GM21515 (cell line): ENCODE measurements around the gene ZFAND6.
"Not testable (repeated sequence)": the region's sequence is repeated elsewhere in the genome, so short reads cannot be mapped to it uniquely, and the experiment has no call there.

Source experiments
- ATAC-seq: cut with Tn5 transposase; IDR thresholded peaks from one replicate; pipeline ENCODE4 v1.9.1; 2021; ENCODE audit not compliant: unreplicated experiment

Gene ZFAND6

DNA sequence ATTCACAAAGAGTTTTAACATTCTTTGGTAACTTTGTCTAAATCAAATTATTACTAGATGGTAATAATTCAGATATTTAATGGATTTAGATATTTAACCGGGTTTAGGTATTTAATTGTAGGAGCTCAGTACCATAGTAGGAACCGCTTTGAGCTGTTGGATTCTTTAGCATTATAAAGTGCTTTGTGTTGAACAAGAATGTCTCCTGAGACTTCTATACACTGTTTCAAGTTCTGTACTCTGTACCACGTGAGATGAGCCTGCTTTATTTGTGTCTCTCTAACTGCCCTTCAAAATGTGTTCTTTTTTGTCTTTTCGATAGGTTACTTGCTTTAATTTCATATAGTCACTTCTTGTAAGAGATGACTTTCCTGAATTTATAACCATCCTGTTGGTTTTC is 36.0 kb downstream of the ZFAND6 start:
- no peak for ATAC-seq

DNA sequence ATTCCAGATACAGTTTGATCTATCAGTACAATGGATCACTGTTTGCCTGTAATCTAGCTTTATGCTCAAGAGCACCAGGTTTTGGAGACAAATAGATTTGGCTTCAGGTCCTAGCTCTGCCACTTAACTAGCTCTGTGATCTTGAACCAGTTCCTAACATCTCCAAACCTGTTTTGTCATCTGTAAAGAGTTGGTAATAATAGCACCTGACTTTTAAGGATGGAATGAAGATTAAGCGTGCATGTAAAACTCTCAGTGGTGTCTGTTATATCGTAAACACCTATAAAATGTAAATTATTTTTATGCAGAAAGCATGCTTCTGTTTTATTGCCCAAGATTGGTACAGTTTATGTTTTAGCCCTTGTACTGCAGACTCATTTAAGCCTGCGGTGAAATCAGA is 36.5 kb downstream of the ZFAND6 start:
- no peak for ATAC-seq

DNA sequence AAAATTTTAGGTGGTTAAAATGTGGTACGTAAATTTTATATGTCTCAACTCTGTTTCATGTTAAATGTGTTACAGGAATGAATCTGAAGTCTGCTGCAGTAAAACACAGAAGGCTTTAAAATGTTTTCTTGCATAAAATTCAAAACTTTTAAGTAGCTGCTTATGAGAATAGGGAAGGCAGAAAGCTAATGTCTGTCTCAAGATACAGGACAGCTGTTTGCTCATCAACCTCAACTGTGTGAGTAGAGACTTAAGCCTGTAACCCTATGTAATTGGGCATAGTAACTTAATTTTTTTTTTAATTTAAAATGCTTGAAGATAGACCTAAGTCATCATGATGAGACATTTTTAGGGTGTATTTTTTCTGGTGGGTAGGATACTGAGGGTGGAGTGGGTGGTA is 38.9 kb downstream of the ZFAND6 start:
- no peak for ATAC-seq

DNA sequence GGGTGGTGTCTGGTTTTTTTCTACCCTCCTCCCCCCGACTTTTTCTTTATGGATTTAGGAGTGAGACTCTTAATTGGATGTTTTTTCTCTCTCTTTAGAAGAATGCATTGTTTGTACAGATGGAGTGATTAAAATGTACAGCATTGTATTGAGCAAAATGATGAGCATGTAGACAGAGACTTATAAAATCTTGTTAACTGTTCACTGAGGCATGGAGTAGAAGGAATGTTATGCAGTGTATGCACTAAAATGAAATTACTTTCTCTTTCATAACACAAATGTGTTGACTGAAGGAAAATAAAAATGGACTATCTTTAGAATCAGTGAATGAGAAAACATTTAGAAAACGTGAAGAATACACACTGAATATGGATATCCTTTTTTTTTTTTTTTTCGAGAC is 39.8 kb downstream of the ZFAND6 start:
- ATAC-seq: peak; percentile 45

DNA sequence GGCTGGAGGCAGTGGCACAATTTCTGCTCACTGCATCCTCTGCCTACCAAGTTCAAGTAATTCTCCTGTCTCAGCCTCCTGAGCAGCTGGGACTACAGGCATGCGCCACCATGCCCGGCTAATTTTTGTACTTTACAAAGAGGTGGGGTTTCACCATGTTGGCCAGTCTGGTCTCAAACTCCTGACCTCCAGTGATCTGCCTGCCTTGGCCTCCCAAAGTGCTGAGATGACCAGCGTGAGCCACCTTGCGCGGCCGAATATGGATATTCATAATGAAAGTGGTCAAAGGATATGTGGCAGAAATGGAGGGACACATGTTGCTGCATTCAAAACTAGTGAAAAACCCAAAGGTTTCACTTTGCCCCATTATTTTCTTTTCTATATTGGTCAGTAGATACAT is 40.2 kb downstream of the ZFAND6 start:
- peak; percentile 70 for ATAC-seq

DNA sequence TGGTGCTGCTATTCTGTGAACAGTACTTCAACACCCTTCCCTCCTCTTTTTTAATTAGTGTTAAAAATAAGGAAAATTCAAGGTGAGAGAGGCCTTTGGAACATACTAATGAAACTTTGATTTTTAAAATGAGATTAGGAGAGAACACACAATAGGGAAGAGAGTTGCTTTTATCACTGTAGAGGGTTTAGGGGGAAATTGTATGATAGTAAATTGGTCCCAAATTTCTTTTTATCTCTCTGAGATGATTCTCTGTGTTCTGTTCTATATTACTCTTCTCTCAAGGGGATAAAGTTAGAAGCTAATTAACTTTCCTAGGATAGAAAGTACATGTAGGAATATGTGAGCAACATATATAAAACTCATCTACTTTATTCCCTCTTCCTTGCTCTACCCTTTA is 40.8 kb downstream of the ZFAND6 start:
- ATAC-seq: no peak

DNA sequence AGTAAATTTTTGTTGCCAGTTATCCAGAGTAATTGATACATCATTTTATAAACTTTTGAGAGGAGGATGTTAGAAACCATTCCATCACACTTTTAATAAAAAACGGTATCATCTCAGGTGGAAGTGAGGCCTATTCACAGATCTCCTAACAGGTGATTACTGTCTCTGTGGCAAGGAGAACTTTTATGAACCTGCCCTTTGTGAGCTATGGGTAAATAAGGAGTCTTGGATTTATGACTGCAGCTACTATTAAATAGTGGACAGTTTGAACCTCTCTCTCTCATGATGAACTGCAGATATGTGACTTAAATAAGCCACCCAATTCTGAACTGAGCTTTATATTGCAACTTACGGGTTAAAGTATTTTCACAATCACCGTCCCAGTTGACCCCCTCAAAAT is 45.7 kb downstream of the ZFAND6 start:
- ATAC-seq: no peak

DNA sequence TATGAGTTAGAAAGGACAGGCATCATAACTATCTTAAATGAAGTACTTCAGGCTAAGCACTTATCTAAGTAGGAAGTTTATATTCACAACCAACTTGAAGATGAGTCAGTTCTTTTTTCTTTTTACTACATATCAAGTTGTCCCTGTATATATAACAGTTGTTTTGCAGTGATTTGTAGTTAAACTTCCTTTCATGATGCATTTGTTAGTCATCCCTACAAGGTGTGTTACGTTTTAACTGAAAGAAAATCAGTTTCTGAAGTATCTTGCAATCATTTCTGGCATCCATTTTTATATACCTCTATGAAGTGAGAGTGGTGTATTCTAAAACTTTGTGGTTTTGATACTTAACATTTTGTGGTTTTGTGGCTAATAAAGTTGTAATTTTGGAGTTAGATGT is 46.1 kb downstream of the ZFAND6 start:
- ATAC-seq: no peak

DNA sequence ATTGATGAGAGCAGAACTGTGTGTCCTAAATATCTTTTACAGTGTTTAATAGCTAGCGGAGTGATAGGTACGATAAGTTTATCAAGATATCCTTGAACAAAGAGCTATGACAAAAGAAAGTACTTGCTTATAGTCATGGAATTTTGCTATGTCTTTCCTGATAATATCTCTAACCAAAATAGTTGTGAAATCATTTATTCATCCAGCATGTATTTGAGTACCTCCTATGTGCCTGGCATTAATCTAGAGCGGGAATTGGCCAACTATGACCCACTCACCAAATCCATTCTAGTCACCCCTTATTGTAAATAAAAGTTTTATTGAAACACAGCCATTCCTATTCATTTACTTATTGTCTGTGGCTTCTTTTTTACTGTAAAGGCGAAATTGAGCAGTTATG is 46.6 kb downstream of the ZFAND6 start:
- no peak for ATAC-seq

DNA sequence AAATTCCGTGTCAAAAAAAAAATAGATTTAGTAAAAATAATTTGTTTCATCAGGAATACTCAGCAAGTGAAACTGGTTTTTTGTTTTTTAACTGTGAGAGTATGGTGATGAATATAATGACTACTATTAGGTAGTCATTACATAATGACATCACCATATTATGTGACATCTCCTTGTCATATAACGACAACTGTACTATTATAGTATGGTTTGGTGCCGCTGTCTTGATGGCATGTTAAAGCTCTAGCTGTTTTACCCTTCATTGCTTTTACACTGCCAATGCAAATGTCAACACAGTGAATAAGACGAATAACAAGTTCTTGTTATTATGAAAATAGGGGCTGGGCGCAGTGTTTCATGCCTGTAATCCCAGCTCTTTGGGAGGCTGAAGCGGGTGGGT is 47.7 kb downstream of the ZFAND6 start:
- no peak for ATAC-seq

DNA sequence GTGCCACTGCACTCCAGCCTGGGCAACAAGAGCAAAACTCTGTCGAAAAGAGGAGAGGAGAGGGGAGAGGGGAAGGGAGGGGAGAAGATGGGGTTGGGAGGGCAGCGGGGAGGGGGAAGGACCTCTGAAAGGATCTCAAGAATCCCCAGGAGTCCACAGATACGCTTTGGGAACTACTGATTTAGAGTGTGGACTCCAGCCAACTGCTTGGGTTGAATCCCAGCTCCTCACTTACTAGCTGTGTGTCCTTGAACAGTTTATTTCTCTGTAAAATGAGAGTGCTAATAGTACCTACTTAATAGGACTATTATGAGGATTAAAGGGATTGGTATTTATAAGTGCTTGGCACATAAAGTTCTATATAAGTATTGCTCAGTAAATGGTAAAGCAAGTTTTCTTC is 48.3 kb downstream of the ZFAND6 start:
- ATAC-seq: no peak

DNA sequence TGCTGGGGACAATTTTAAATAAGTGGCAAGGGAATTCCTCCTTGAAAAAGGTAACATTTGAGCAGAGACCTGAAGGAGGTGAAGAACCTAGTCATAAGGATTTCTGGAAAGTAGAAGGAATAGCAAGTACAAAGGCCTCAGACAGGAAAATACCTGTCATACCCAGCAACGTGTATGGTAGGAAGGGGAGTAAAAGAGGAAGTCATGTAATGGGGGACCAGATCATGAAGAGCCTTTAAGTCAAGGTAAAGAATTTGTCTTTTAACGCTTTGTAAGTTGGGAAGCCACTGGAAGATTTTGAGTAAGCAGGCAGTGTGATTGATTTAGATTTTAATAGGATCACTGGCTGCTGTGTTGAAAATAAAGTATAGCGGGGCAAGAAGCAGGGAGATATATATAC is 49.9 kb downstream of the ZFAND6 start:
- ATAC-seq: no peak

DNA sequence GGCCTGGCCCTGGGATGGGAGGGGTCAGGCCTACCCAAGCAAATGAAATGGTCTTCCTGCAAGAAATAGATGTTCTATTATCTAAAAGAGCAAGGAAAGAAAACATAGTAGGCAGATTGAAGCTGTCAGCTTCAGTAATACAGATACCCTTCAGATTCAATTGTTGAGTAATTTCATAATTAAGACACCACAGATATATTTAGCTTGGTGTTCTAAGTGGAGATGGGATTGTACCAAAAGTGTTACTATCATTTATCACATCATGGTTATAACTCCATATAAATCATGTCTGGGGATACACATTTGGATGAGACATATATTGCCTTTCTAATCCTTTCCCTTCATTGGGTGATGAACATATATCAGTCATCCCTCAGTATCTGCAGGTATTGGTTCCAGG is 51.4 kb downstream of the ZFAND6 start:
- ATAC-seq: no peak

DNA sequence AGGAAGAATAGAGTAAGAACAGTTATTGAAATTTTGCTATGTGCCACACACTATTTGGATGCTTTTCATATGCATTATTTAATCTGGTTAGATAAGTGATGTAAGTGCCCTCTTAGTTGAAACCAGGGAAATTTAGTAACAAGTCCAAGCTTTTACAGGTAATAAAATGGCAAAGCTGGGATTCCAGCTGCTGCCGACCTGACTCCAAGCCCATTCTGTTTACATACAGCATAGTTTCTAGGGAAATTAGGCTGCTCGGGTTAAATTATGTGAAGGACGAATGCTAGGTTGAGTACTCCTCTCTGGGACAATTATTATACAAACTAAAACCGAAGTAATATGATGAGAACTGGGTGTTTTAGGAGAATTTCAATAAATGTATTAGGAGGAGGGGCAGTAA is 54.6 kb downstream of the ZFAND6 start:
- ATAC-seq: no peak

DNA sequence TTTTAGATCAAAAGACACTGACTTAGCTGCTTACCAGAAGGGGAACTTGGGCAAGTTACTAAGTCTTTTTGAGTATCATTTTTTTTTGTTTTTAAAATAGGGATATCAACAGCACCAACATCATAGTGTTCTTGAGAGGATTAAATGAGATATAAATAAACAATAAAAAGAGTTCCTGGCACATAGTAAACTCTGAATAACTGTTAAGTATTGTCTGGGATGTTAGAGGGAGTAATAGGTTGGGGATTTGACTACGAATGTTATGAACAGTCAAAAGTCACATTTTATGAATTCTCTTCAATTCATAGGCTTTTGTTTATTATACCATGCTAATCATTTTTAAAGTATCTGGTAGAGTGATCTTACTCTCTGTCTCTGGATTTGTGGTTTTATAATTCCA is 55.5 kb downstream of the ZFAND6 start:
- ATAC-seq: no peak

DNA sequence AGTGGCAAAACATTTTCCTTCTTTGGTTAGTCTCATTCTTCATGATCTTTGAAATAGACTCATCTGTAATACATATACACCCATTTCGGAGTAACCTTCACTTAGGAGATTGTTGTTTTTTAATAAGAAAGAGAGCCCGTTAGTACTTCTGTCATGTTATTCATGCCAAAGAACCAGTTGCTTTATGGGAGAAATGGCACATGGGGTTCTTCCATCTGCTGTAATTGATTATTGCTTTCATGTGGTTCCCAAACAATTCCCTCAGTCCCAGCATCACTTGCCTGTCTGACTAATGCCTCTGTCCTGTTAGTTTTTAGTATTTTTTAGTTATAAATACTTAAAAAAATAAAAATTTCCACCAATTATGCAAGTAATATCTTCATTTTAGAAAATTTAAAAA is 59.5 kb downstream of the ZFAND6 start:
- ATAC-seq: no peak

DNA sequence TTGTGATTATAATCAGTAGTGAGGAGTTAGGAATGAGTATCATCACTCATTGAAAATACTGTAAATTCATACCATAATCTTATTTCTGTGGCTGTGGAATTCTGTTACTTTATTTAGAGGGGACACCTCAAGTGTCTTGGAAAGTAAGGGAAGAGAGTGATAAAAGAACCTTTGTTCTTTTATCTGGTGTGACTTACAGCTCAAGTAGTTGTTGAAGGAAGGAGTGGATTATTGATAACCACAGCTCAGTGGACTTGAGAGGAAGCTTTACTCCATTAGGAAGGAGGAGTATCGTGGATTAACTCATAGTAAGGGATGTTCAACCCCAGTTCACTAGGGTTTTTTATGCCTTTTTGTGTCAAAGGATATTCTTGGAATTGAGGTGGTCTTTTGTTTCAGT is 61.2 kb downstream of the ZFAND6 start:
- no peak for ATAC-seq

DNA sequence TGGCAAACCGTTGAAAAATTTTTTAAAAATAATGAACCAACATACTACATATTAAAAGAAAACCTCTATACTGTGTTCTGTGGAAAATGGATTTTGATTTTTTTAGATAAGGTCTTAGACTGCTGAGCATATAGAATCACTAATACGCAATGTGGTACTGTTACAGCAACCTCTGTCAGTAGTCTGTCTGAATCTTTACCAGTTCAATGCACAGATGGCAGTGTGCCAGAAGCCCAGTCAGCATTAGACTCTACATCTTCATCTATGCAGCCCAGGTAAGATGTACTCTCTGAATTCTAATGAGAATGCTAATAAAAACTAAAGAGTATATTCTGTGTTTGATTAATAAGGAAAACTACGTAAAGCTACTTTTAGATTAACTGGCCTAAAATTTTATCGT is 62.1 kb downstream of the ZFAND6 start:
- no peak for ATAC-seq

DNA sequence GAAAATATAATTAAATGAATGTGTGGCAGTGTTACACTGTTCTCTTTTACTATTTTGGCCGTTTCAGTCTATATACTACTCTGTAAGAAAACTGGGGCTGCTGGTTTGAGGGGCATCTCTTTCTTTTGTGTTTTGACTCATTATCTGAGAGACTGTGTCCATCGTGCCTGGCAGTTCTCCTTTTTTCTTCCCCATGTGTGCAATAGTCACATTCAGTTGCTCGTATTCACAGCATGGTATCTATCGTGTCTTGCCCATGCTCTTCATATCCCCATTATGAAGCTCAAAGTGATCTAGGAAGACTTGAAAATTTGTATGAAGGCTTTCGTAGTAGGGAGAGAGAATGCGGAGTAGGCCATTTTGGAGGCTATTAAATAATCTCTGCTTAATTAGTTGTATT is 63.6 kb downstream of the ZFAND6 start:
- ATAC-seq: no peak

DNA sequence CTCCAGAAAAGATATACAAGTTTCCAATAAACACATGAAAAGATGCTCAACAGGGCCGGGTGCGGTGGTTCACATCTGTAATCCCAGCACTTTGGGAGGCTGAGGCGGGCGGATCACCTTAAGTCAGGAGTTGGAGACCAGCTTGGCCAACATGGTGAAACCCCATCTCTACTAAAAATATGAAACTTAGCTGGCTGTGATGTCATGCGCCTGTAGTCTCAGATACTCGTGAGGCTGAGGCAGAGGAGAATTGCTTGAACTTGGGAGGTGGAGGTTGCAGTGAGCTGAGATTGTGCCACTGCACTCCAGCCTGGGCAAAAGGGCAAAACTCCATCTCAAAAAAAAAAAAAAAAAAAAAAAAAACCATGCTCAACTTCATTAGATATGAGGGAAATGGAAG is 67.8 kb downstream of the ZFAND6 start:
- ATAC-seq: not testable (repeated sequence)

DNA sequence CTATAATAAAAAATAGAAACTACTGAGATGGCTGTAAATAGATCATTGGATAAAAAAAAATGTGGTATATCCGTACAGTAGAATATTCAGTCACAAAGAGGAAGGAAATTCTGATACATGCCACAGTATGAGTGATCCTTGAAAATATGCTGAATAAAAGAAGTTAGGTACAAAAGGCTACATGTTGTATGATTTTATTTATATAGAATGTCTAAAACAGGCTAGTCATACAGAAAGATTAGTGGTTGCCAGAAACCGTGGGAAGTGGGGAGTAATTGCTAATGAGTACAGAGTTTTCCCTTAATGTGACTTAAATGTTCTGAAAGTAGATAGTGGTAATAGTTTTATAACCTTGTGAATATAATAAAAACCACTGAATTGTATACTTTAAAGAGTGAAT is 68.4 kb downstream of the ZFAND6 start:
- ATAC-seq: no peak

DNA sequence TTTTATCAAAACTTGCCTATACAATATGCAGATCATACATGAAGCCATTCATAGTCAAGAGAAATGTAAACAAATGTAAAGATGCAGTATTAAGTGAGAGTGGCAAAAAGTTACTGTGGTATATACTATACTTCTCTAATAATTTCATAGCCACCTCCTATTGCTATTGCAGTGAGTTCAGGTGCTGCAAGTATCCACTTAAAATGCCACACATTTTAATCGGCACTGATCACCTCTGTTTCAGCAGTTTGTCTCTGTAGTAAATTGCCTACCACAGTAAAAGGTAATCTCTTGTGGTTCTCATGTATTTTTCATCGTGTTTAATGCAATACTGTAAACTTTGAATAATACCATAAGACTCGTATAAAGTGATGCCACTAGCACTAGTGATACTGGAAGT is 72.9 kb downstream of the ZFAND6 start:
- ATAC-seq: no peak

DNA sequence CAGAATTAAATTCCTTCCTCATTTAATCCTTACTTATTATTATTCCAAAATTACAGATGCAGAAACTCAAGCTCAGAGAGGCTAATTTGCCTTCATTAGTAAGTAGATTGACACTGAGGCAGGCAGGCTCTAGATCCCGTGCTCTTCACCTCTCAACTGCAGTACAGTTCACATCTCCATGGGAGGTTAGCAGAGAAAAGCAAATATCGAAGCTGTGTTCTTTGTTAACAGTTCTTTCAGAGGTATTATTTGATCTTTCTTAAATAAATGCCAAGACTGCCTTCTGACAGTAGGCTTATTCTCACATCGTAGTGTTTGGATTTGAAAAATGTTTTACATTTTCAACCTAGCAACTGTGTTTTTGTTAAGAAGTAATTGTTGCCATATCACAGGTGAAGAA is 77.4 kb downstream of the ZFAND6 start:
- no peak for ATAC-seq

DNA sequence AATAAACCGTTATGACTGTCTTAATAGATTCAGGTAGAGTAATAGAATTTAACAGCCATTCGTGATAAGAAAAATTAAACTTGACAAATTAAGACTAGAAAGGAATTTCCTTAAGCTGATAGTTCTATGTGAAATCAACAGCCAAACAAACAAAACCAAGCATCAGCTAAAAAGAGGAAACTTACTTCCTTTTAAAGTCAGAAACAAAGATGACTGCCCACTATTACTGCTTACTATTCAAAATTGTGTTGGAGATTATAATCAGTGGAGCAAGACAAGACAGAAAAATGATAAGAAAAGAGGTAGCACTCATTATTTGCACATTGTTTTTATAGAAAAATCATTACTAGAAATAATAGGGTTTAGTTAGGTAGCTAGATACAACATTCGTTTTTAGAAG is 79.5 kb downstream of the ZFAND6 start:
- no peak for ATAC-seq
